Right atrium auricular region (tissue), 2 donors: Measurements from ENCODE around the gene MAP3K4. TPM values are rescaled to one million over a fixed set of nuclear protein-coding genes. Genes with fewer than 3 reads are reported as not detected.
"Not testable (repeated sequence)": the region's sequence is repeated elsewhere in the genome, so short reads cannot be mapped to it uniquely, and the experiment has no call there.

ENCODE experiments used
- DNase-seq: peaks from one replicate; pipeline ENCODE4 v3.0.0-alpha.2; 2019; ENCODE audit warnings: low spot score
- H3K27ac ChIP-seq, 2 donors: fragments of 200-600 bp; sonication (generic); 1 replicate in 1 of 2; 2 replicates in 1 of 2; pipeline ENCODE4 v1.5.1; 2016 to 2019
- H3K27me3 ChIP-seq, 2 donors: fragments of 200-600 bp; sonication (generic); one replicate each; pipeline versions ENCODE4 v1.5.1 to v1.6.0; 2017 to 2019
- H3K36me3 ChIP-seq: fragments of 200-600 bp; sonication (generic); one replicate; pipeline ENCODE4 v1.5.1; 2016
- H3K4me1 ChIP-seq, 2 donors: fragments of 200-600 bp; sonication (generic); one replicate each; pipeline versions ENCODE4 v1.5.1 to v1.6.0; 2017 to 2019
- H3K4me3 ChIP-seq, 2 donors: fragments of 200-600 bp; sonication (generic); 1 replicate in 1 of 2; 2 replicates in 1 of 2; pipeline ENCODE4 v1.5.1; 2017 to 2019; ENCODE audit warnings: mild to moderate bottlenecking in 1 of 2, moderate library complexity in 1 of 2
- H3K9me3 ChIP-seq, 2 donors: fragments of 200-600 bp; sonication (generic); one replicate each; pipeline ENCODE4 v1.5.1; 2019
- CTCF ChIP-seq, 2 donors: fragments of 200-600 bp; sonication (generic); IDR thresholded peaks; one replicate each; pipeline ENCODE4 v1.5.1; 2019; ENCODE audit warnings: antibody characterized with exemption in 2 of 2
- total RNA-seq, 2 donors: library from RNA; depleted of rRNA; stranded (reverse); fragments of >200 nt; gene quantifications; one replicate each; pipeline ENCODE4 v1.1.0, GENCODE V29; 2016

The MAP3K4 gene
- total RNA-seq, 2 donors from 2014 or later = 15.6 to 17.2 TPM

DNA sequence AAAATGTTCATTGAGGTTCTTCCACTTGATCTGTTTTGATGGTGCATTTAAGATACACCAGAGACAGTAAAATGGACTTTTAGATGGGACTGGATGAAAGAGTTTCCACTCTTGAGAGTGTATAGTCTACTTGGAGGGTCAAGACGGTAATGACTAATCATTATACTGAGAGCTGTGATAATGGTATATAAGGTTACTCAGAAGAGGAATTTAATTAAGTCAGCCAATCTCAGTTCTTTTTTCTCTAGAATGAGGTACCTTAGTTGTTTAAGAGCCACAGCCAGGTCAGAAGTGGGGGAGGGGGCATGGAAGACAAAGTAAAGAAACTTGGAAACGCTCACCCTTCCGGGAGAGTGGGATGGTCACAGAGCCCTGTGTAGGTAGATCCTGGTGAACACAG, 123.9 kb downstream of the MAP3K4 start:
- DNase-seq = no peak
- H3K27ac ChIP-seq = no peak overlapping the region
- peaks cover 0 to 4% of the 10 kb centered on the region in 2 donors for H3K9me3 ChIP-seq
- no peak for TF ChIP-seq CTCF (IDR thresholded peaks at IDR 0.05)
- H3K27me3 ChIP-seq = no peaks in the 10 kb centered on the region
- no peaks in the 10 kb centered on the region for H3K4me1 ChIP-seq
- no peak overlapping the region for H3K4me3 ChIP-seq
- H3K36me3 ChIP-seq = peaks cover 80% of the 10 kb centered on the region

DNA sequence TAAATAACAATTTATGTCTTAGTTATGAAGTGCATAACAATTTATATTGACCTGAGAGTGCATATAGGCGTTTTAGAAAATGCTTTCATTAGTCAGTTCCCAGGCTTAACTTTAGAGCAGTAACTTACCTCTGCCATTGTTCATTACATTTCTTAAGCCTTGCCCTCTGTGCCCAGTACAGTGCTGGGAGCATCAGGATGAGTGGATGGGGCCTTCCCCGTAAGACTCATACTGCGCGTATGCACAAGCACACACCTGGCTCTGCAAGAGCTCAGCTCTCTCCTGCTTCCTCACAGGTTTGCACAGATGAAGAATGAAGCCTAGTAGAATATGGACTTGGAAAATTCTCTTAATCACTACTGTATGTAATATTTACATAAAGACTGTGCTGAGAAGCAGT, 125.0 kb downstream of the MAP3K4 start:
- Histone ChIP-seq H3K36me3 (peaks cover 70% of the 10 kb centered on the region), H3K4me3 (no peak overlapping the region), H3K27me3 (no peaks in the 10 kb centered on the region), H3K27ac (no peak overlapping the region), H3K4me1 (no peaks in the 10 kb centered on the region), H3K9me3 (peaks cover 0 to 4% of the 10 kb centered on the region in 2 donors)
- no peak for DNase-seq
- TF ChIP-seq CTCF (IDR thresholded peaks at IDR 0.05) = no peak

DNA sequence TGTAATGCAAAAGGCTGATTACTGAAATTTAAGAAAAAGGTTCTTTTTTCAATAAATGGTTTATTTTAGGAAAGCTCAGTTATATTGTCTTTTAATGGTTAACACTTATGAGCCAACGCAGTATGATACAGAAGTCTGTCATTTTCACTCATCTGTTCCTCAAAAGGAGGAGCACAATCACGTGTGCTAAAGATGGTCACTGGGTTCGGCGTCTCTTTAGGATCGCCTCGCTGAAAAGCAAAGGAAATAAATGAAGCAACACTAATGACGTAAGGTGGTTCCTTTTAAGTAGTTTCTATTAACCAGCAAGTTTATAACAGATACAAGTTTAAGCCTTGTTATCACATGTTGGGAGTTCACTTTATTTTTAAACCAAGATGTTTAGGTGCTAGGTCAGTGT, 125.7 kb downstream of the MAP3K4 start:
- H3K4me3 ChIP-seq = no peak overlapping the region
- H3K4me1 ChIP-seq = no peaks in the 10 kb centered on the region
- DNase-seq = no peak
- H3K27ac ChIP-seq = no peak overlapping the region
- peaks cover 62% of the 10 kb centered on the region for H3K36me3 ChIP-seq
- H3K9me3 ChIP-seq = peaks cover 0 to 4% of the 10 kb centered on the region in 2 donors
- no peaks in the 10 kb centered on the region for H3K27me3 ChIP-seq
- no peak for TF ChIP-seq CTCF (IDR thresholded peaks at IDR 0.05)

DNA sequence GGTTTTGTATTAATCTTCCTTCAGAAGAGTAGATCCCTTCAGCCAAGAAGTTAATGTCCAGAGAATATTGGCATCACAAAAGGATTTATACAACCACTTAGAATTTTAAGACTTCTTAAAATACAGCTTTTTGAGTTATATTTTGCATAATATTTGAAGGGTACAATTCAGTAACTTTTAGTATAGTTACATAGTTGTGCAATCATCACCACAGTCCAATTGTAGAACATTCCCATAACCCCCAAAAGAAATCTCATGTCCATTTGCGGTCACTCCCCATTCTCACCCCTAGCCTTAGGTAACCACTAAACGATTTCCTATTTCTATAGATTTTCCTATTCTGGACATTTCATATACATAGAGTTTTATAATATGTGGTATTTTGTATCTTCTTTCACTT, 126.4 kb downstream of the MAP3K4 start:
- no peaks in the 10 kb centered on the region for H3K27me3 ChIP-seq
- no peak overlapping the region for H3K27ac ChIP-seq
- H3K4me3 ChIP-seq = no peak overlapping the region
- H3K9me3 ChIP-seq = peaks cover 0 to 5% of the 10 kb centered on the region in 2 donors
- no peak for TF ChIP-seq CTCF (IDR thresholded peaks at IDR 0.05)
- peaks cover 56% of the 10 kb centered on the region for H3K36me3 ChIP-seq
- no peaks in the 10 kb centered on the region for H3K4me1 ChIP-seq
- no peak for DNase-seq

DNA sequence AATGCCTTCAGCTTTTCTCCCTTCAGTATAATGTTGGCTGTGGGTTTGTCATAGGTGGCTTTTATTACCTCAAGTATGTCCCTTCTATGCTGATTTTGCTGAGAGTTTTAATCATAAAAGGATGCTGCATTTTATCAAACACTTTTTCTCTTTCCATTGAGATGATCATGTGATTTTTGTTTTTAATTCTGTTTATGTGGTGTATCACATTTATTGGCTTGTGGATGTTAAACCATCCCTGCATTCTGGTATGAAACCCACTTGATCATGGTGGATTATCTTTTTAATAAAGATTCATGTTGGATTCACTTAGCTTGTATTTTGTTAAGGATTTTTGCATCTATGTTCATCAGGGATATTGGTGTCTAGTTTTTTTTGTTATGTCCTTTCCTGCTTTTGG, 131.8 kb downstream of the MAP3K4 start:
- H3K27me3 ChIP-seq, DNase-seq, H3K4me1 ChIP-seq, H3K4me3 ChIP-seq, H3K27ac ChIP-seq: not testable (repeated sequence)
- Histone ChIP-seq H3K9me3 (peaks cover 3 to 28% of the 10 kb centered on the region in 2 donors), H3K36me3 (peaks cover 20% of the 10 kb centered on the region)

DNA sequence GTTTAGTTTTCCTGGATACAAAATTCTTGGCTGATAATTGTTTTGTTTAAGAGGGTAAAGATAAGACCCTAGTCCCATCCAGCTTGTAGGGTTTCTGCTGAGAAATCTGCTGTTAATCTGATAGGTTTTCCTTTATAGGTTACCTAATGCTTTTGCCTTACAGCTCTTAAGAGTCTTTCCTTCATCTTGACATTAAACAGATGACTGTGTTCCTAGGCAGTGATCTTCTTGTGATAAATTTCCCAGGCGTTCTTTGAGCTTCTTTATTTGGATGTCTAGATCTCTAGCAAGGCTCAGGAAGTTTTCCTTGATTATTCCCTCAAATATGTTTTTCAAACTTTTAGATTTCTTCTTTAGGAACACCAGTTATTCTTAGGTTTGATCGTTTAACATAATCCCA, 134.0 kb downstream of the MAP3K4 start:
- no peak for DNase-seq
- Histone ChIP-seq H3K36me3 (peaks cover 9% of the 10 kb centered on the region), H3K9me3 (peaks cover 3 to 24% of the 10 kb centered on the region in 2 donors), H3K27me3 (no peaks in the 10 kb centered on the region), H3K4me3 (no peak overlapping the region), H3K27ac (no peak overlapping the region), H3K4me1 (no peaks in the 10 kb centered on the region)
- TF ChIP-seq CTCF (IDR thresholded peaks at IDR 0.05) = no peak
